H1 (cell line): ENCODE results near the gene AP2A1. TPM values are rescaled to one million over a fixed set of nuclear protein-coding genes. Genes with fewer than 3 reads are reported as not detected.

Source experiments
- CTCF ChIA-PET: fragments of 300-600 bp; sonication (Branson Sonifier 250); formaldehyde crosslinking; loops from one replicate; lab custom pipeline; 2021; ENCODE audit not compliant: partially characterized antibody; lab: Charles Lee
- POLR2A ChIA-PET: fragments of 300-600 bp; sonication (Branson Sonifier 250); formaldehyde crosslinking; loops from one replicate; lab custom pipeline; 2021; ENCODE audit warnings: inconsistent platforms; ENCODE audit not compliant: partially characterized antibody; lab: Charles Lee
- DNase-seq, 2 experiments: peaks; one replicate each; pipeline versions ENCODE4 v3.0.0 to v3.0.0-alpha.2; 2010 to 2022; ENCODE audit warnings: low spot score in 2 of 2, low read depth in 1 of 2, mixed read lengths in 1 of 2
- FAIRE-seq: peaks from 2 replicates; lab custom pipeline; 2011; peaks lifted over from hg19 to GRCh38; lab: Jason Lieb, UNC
- H2AFZ ChIP-seq: 2 replicates; pipeline ENCODE4 v1.8.1; 2012; ENCODE audit warnings: low read length, inconsistent platforms
- H2AK5ac ChIP-seq: 2 replicates; pipeline ENCODE4 v1.6.1; 2013; ENCODE audit warnings: low read depth, low read length
- H2BK120ac ChIP-seq: replicated peaks from 2 replicates; pipeline ENCODE3; 2013; ENCODE audit warnings: low read depth, low read length, inconsistent platforms
- H2BK12ac ChIP-seq: 2 replicates; pipeline ENCODE4 v1.6.1; 2013; ENCODE audit warnings: low read depth, low read length
- H2BK15ac ChIP-seq: 2 replicates; pipeline ENCODE4 v1.6.1; 2013; ENCODE audit warnings: low read length
- H2BK20ac ChIP-seq: 2 replicates; pipeline ENCODE4 v1.6.1; 2013; ENCODE audit warnings: low read length
- H2BK5ac ChIP-seq: 2 replicates; pipeline ENCODE4 v1.6.1; 2013; ENCODE audit warnings: low read depth, low read length
- H3K14ac ChIP-seq: 2 replicates; pipeline ENCODE4 v1.6.1; 2013; ENCODE audit warnings: inconsistent platforms; ENCODE audit not compliant: insufficient read length
- H3K18ac ChIP-seq: 2 replicates; pipeline ENCODE4 v1.6.1; 2013; ENCODE audit warnings: low read length; ENCODE audit errors: extremely low read depth
- H3K23ac ChIP-seq: 2 replicates; pipeline ENCODE4 v1.6.1; 2013; ENCODE audit warnings: inconsistent platforms; ENCODE audit not compliant: insufficient read length
- H3K23me2 ChIP-seq: 2 replicates; pipeline ENCODE4 v1.6.1; 2013; ENCODE audit warnings: low read depth, low read length
- H3K27ac ChIP-seq: 2 replicates; pipeline ENCODE4 v1.6.1; 2011; ENCODE audit warnings: low read depth, low read length, inconsistent platforms
- H3K27me3 ChIP-seq, 4 experiments: replicated peaks in 1 of 4; 1 replicate in 1 of 4; 2 replicates in 3 of 4; pipeline versions ENCODE4 v1.6.1 to v1.8.1; 2011 to 2013; ENCODE audit warnings: low read length in 3 of 4, mild to moderate bottlenecking in 3 of 4, inconsistent platforms in 2 of 4, mixed read lengths in 2 of 4, moderate library complexity in 1 of 4; ENCODE audit not compliant: control insufficient read depth in 3 of 4, insufficient read depth in 3 of 4; ENCODE audit errors: extremely low read depth in 1 of 4
- H3K36me3 ChIP-seq, 4 experiments: 2 replicates each; pipeline versions ENCODE4 v1.6.1 to v1.8.1; 2011 to 2013; ENCODE audit warnings: mild to moderate bottlenecking in 4 of 4, low read length in 3 of 4, moderate library complexity in 2 of 4, control low read depth in 1 of 4, inconsistent platforms in 1 of 4; ENCODE audit not compliant: insufficient read depth in 4 of 4, control insufficient read depth in 2 of 4
- H3K4ac ChIP-seq: replicated peaks from 2 replicates; pipeline ENCODE3; 2013; ENCODE audit warnings: low read length, low read depth, mixed read lengths, inconsistent platforms; ENCODE audit not compliant: insufficient read length
- H3K4me1 ChIP-seq, 4 experiments: replicated peaks in 1 of 4; 1 replicate in 1 of 4; 2 replicates in 3 of 4; pipeline versions ENCODE4 v1.6.1 to v1.8.1; 2011 to 2013; ENCODE audit warnings: low read length in 3 of 4, inconsistent platforms in 2 of 4, mixed read lengths in 1 of 4; ENCODE audit not compliant: insufficient read depth in 4 of 4, control insufficient read depth in 3 of 4
- H3K4me2 ChIP-seq, 2 experiments: 2 replicates each; pipeline versions ENCODE4 v1.6.1 to v1.8.1; 2011 to 2013; ENCODE audit warnings: low read depth in 2 of 2, low read length in 2 of 2, control low read depth in 1 of 2, inconsistent platforms in 1 of 2, mild to moderate bottlenecking in 1 of 2; ENCODE audit not compliant: insufficient read depth in 1 of 2
- H3K4me3 ChIP-seq, 4 experiments: fragments of 200-600, 300-600 bp in 1 of 4; sonication (generic), shearing (Covaris generic), sonication (Bioruptor Twin) in 1 of 4; 2 replicates each; pipeline versions ENCODE4 v1.5.1 to v1.8.1; 2011 to 2016; ENCODE audit warnings: low read length in 4 of 4, low read depth in 3 of 4, control low read depth in 2 of 4, inconsistent platforms in 2 of 4, mild to moderate bottlenecking in 2 of 4, mixed read lengths in 1 of 4, moderate library complexity in 1 of 4; ENCODE audit not compliant: insufficient read depth in 2 of 4; ENCODE audit errors: extremely low read depth in 1 of 4
- H3K56ac ChIP-seq: replicated peaks from 2 replicates; pipeline ENCODE3; 2013; ENCODE audit warnings: low read depth, mild to moderate bottlenecking, mixed read lengths, low read length, inconsistent platforms; ENCODE audit not compliant: insufficient read length
- H3K79me1 ChIP-seq: 2 replicates; pipeline ENCODE4 v1.6.1; 2013; ENCODE audit warnings: low read depth, low read length, control low read depth
- H3K79me2 ChIP-seq, 2 experiments: 2 replicates each; pipeline versions ENCODE4 v1.6.1 to v1.8.1; 2012 to 2013; ENCODE audit warnings: low read length in 2 of 2, mild to moderate bottlenecking in 2 of 2, inconsistent platforms in 1 of 2; ENCODE audit not compliant: insufficient read depth in 2 of 2, control insufficient read depth in 1 of 2
- H3K9ac ChIP-seq, 4 experiments: replicated peaks in 1 of 4; 1 replicate in 1 of 4; 2 replicates in 3 of 4; pipeline versions ENCODE4 v1.6.1 to v1.8.1; 2011 to 2013; ENCODE audit warnings: low read depth in 3 of 4, low read length in 3 of 4, control low read depth in 2 of 4, mild to moderate bottlenecking in 2 of 4, moderate library complexity in 2 of 4, inconsistent platforms in 1 of 4; ENCODE audit errors: extremely low read depth in 1 of 4
- H3K9me3 ChIP-seq, 2 experiments: 2 replicates each; pipeline versions ENCODE4 v1.6.1 to v1.8.1; 2012 to 2013; ENCODE audit warnings: mild to moderate bottlenecking in 2 of 2, moderate library complexity in 2 of 2, control low read depth in 1 of 2, inconsistent platforms in 1 of 2, low read depth in 1 of 2, low read length in 1 of 2, mixed read lengths in 1 of 2; ENCODE audit not compliant: insufficient read depth in 2 of 2
- H4K20me1 ChIP-seq, 2 experiments: replicated peaks in 1 of 2; 2 replicates each; pipeline versions ENCODE3 to v1.8.1; 2011 to 2013; ENCODE audit warnings: inconsistent platforms in 2 of 2, low read length in 2 of 2, mild to moderate bottlenecking in 1 of 2; ENCODE audit not compliant: insufficient read depth in 2 of 2, control insufficient read depth in 1 of 2
- H4K5ac ChIP-seq: 2 replicates; pipeline ENCODE4 v1.6.1; 2013; ENCODE audit warnings: low read length, low read depth, mixed read lengths, inconsistent platforms; ENCODE audit not compliant: insufficient read length
- H4K8ac ChIP-seq: 2 replicates; pipeline ENCODE4 v1.8.0; 2013; ENCODE audit warnings: mild to moderate bottlenecking, moderate library complexity, low read length, inconsistent platforms; ENCODE audit not compliant: insufficient read depth; ENCODE audit errors: extremely low read depth
- H4K91ac ChIP-seq: replicated peaks from 2 replicates; pipeline ENCODE3; 2013; ENCODE audit warnings: low read length, mixed read lengths, inconsistent platforms; ENCODE audit not compliant: insufficient read length
- CBX5 ChIP-seq: fragments of 300-800, 300-1000 bp; sonication (generic); IDR thresholded peaks from 2 replicates; pipeline ENCODE4 v1.7.1; 2016; ENCODE audit warnings: antibody characterized with exemption, low read length, low read depth
- EGR1 ChIP-seq: IDR thresholded peaks from 2 replicates; pipeline ENCODE4 v1.6.1; 2011; ENCODE audit warnings: low read depth, low read length, borderline replicate concordance
- EZH2 ChIP-seq: fragments of 200-600 bp; sonication (generic); IDR thresholded peaks from 2 replicates; pipeline ENCODE4 v1.7.1; 2012; ENCODE audit warnings: low read depth, mild to moderate bottlenecking, moderate library complexity, low read length, inconsistent platforms; ENCODE audit not compliant: severe bottlenecking
- FOSL1 ChIP-seq: IDR thresholded peaks from 2 replicates; pipeline ENCODE4 v1.6.1; 2011; ENCODE audit warnings: mild to moderate bottlenecking, low read depth, low read length, moderate library complexity; ENCODE audit not compliant: insufficient read depth
- JUN ChIP-seq: IDR thresholded peaks from 2 replicates; pipeline ENCODE4 v1.6.1; 2011; ENCODE audit warnings: low read depth, mild to moderate bottlenecking, improper control_type of control experiment, low read length
- KDM5A ChIP-seq: fragments of 200-600 bp; IDR thresholded peaks from 2 replicates; pipeline ENCODE4 v1.7.1; 2012; ENCODE audit warnings: mild to moderate bottlenecking, low read length, inconsistent platforms, mixed read lengths
- POLR2AphosphoS5 ChIP-seq: IDR thresholded peaks from 2 replicates; pipeline ENCODE4 v1.6.1; 2011; ENCODE audit warnings: low read depth, low read length
- SIN3A ChIP-seq, 2 experiments: IDR thresholded peaks in 1 of 2; conservative IDR thresholded peaks in 1 of 2; 2 replicates each; pipeline ENCODE4 v1.6.1; 2011 to 2012; ENCODE audit warnings: low read length in 2 of 2, improper control_type of control experiment in 1 of 2, low read depth in 1 of 2, mild to moderate bottlenecking in 1 of 2
- TCF12 ChIP-seq: IDR thresholded peaks from 2 replicates; pipeline ENCODE4 v1.6.1; 2011; ENCODE audit warnings: low read depth, mild to moderate bottlenecking, low read length
- TEAD4 ChIP-seq: IDR thresholded peaks from 2 replicates; pipeline ENCODE4 v1.6.1; 2012; ENCODE audit warnings: low read depth, low read length, inconsistent platforms, mixed read lengths
- ZNF274 ChIP-seq: IDR thresholded peaks from 2 replicates; pipeline ENCODE4 v1.7.0; 2012; ENCODE audit warnings: low read length, borderline replicate concordance; ENCODE audit errors: extremely low read depth
- WGBS, 2 experiments: shearing (Covaris generic) in 1 of 2; methylation state at CpG; one replicate each; pipeline versions ENCODE4 v1.1.6 to v1.1.7; 2013 to 2015; ENCODE audit warnings: low lambda C conversion rate in 2 of 2, mixed read lengths in 2 of 2, inconsistent platforms in 1 of 2, low coverage in 1 of 2, missing lambda C conversion rate in 1 of 2; ENCODE audit not compliant: insufficient replicate concordance in 2 of 2, insufficient coverage in 1 of 2, insufficient read length in 1 of 2; ENCODE audit errors: extremely low coverage in 1 of 2, missing lambda C conversion rate in 1 of 2; 5-methylcytosine and 5-hydroxymethylcytosine counted together
- polyA plus RNA-seq, 7 experiments: library from polyadenylated mRNA; depleted of rRNA in 3 of 7; stranded (reverse) in 5 of 7; unstranded in 2 of 7; fragments of >200 nt in 5 of 7; fragments of 200-250 nt in 2 of 7; gene quantifications; 1 replicate in 5 of 7; 2 replicates in 1 of 7; 4 replicates in 1 of 7; pipeline versions ENCODE4 v1.2.1 to v1.2.3, GENCODE V29; 2011 to 2013; ENCODE audit warnings: missing spikeins in 2 of 7, mixed read lengths in 2 of 7
- total RNA-seq: library from RNA; stranded (reverse); fragmentation: NEBNext Ultra II Directional; extraction: Animal tissue kit (Norgen Biotek cat#: 25700); gene quantifications from 2 replicates; pipeline ENCODE4 v1.2.1, GENCODE V29; 2021

The AP2A1 gene
- total and polyA plus RNA-seq, 2 of the 8 experiments (the other 6 are each of a cell fraction or from before 2014, with no cell fraction given) = 105 to 106 TPM

DNA sequence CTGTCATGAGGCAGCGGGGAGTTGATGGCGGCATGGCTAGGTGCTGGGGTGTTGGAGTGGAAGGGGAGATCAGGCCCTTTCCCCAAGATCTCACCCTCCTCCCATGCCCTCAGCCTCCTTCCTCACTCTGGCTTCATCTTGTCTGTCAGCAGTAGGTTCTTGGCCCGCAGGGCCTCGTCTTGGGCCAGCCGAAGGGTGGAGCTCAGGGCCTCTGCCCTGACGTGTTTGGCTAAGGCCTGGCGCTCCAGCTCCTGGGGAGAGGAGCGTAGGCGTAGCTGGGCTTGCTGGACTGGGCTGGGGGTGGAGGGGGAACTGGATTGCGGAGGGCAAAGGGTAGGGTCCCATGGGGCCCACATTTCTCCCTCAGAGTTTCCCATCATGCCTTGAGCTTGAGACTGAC is 26.9 kb upstream of the AP2A1 start:
- H4K8ac ChIP-seq = no peak overlapping the region
- H2AFZ ChIP-seq = no peak overlapping the region
- H3K9me3 ChIP-seq = no peaks in the 10 kb centered on the region
- H4K91ac ChIP-seq = no peak overlapping the region
- H3K4me2 ChIP-seq = no peak overlapping the region
- H2BK15ac ChIP-seq = no peak overlapping the region; the same call in 1 of the 2 replicates
- no peak overlapping the region for H3K18ac ChIP-seq
- H4K5ac ChIP-seq = no peak overlapping the region
- H3K36me3 ChIP-seq = no peaks in the 10 kb centered on the region
- ChIA-PET POLR2A (interaction anchor here (1.2 kb wide), 1 partner anchor 27 kb away, joined by 3 read pairs; no protein-coding TSS in a partner anchor), CTCF (interaction anchor here (0.6 to 3.6 kb wide), 5 partner anchors 11 to 160 kb away, joined by 3 to 18 read pairs (median 3); no protein-coding TSS in a partner anchor)
- H2BK20ac ChIP-seq = no peak overlapping the region
- H3K4me3 ChIP-seq = no peak overlapping the region
- H2BK12ac ChIP-seq = no peak overlapping the region; the same call in 1 of the 2 replicates
- H3K23me2 ChIP-seq = no peaks in the 10 kb centered on the region
- H3K14ac ChIP-seq = no peak overlapping the region
- no peak overlapping the region for H3K23ac ChIP-seq
- WGBS, 2 experiments = 87% methylated on average over 10 of the region's 10 CpGs; no CpG with 5 or more reads in 1 of the 2 experiments
- peak overlapping the region; percentile 41; the same call in 1 of the 2 replicates for H2BK5ac ChIP-seq
- no peaks in the 10 kb centered on the region for H3K27me3 ChIP-seq
- DNase-seq (no peak), FAIRE-seq (no peak)
- no peaks in the 10 kb centered on the region; a peak in 1 of 7 replicates for H3K4me1 ChIP-seq
- no peak overlapping the region for H3K27ac ChIP-seq
- no peak overlapping the region for H3K4ac ChIP-seq
- no peak overlapping the region for H2AK5ac ChIP-seq
- no peak overlapping the region for H2BK120ac ChIP-seq
- TF ChIP-seq JUN = no peak
- TF ChIP-seq KDM5A = no peak
- TF ChIP-seq CBX5 = no peak
- no peak for TF ChIP-seq POLR2AphosphoS5
- no peak for TF ChIP-seq ZNF274
- no peak for TF ChIP-seq TEAD4
- TF ChIP-seq EZH2 = no peak
- no peak for TF ChIP-seq TCF12
- TF ChIP-seq FOSL1 = no peak
- TF ChIP-seq SIN3A (conservative IDR thresholded peaks at IDR 0.05 in 1 of 2, IDR thresholded peaks at IDR 0.05 in 1 of 2; ENCODE audit: low read depth in 1 of 2, low read length in 2 of 2) = no peak
- no peak for TF ChIP-seq EGR1
- no peaks in the 10 kb centered on the region for H3K79me1 ChIP-seq
- H4K20me1 ChIP-seq = no peaks in the 10 kb centered on the region
- H3K79me2 ChIP-seq = no peaks in the 10 kb centered on the region
- no peak overlapping the region for H3K9ac ChIP-seq
- H3K56ac ChIP-seq = no peak overlapping the region
